SK-N-SH treated with all-trans-retinoic acid at 6 μM for 48 hours (cell line): ENCODE data around the gene KCNC3.

Experiments
- ATAC-seq: fragments of 200-7000 bp; cut with Tn5 transposase; 3 replicates; pipeline ENCODE4 v1.9.1; 2020; ENCODE audit warnings: mild to moderate bottlenecking, moderate library complexity
- ARNTL ChIP-seq: fragments of 450-650 bp; formaldehyde crosslinking; IDR thresholded peaks from 2 replicates; pipeline ENCODE4 v1.5.0; 2020; ENCODE audit warnings: low read depth, mild to moderate bottlenecking, moderate library complexity, borderline replicate concordance
- CREB5 ChIP-seq: fragments of 250-450 bp; sonication (Bioruptor Pico); IDR thresholded peaks from 2 replicates; pipeline ENCODE4 v1.5.1; 2020; ENCODE audit warnings: low read depth, mild to moderate bottlenecking, moderate library complexity
- CSDC2 ChIP-seq: fragments of 250-450 bp; sonication (Bioruptor Pico); IDR thresholded peaks from 2 replicates; pipeline ENCODE4 v1.5.0; 2020; ENCODE audit warnings: mild to moderate bottlenecking, moderate library complexity
- GLIS3 ChIP-seq: fragments of 250-450 bp; sonication (Bioruptor Pico); IDR thresholded peaks from 2 replicates; pipeline ENCODE4 v1.5.0; 2020; ENCODE audit warnings: mild to moderate bottlenecking, moderate library complexity
- ISL1 ChIP-seq: fragments of 250-450 bp; sonication (Bioruptor Pico); IDR thresholded peaks from 2 replicates; pipeline ENCODE4 v2.1.2; 2022; ENCODE audit warnings: mild to moderate bottlenecking, moderate library complexity
- OSR1 ChIP-seq: fragments of 250-450 bp; sonication (Bioruptor Pico); IDR thresholded peaks from 2 replicates; pipeline ENCODE4 v1.8.0; 2022; ENCODE audit warnings: moderate library complexity, mild to moderate bottlenecking, inconsistent platforms
- PATZ1 ChIP-seq: fragments of 250-450 bp; sonication (Bioruptor Pico); IDR thresholded peaks from 2 replicates; pipeline ENCODE4 v1.8.0; 2020; ENCODE audit warnings: mild to moderate bottlenecking, moderate library complexity, borderline replicate concordance
- POU6F1 ChIP-seq: fragments of 250-450 bp; sonication (Bioruptor Pico); IDR thresholded peaks from 2 replicates; pipeline ENCODE4 v1.8.0; 2021; ENCODE audit warnings: low read depth, mild to moderate bottlenecking, moderate library complexity, borderline replicate concordance
- PPARA ChIP-seq: fragments of 250-450 bp; sonication (Bioruptor Pico); IDR thresholded peaks from 2 replicates; pipeline ENCODE4 v1.5.0; 2020; ENCODE audit warnings: mild to moderate bottlenecking, borderline replicate concordance
- RARB ChIP-seq: fragments of 250-450 bp; sonication (Bioruptor Pico); IDR thresholded peaks from 2 replicates; pipeline ENCODE4 v1.8.0; 2021; ENCODE audit warnings: mild to moderate bottlenecking, moderate library complexity
- SNAI2 ChIP-seq: fragments of 250-450 bp; sonication (Bioruptor Pico); IDR thresholded peaks from 2 replicates; pipeline ENCODE4 v1.5.0; 2020; ENCODE audit warnings: mild to moderate bottlenecking, moderate library complexity
- TOX ChIP-seq: fragments of 250-450 bp; sonication (Bioruptor Pico); IDR thresholded peaks from 2 replicates; pipeline ENCODE4 v1.8.0; 2021; ENCODE audit warnings: mild to moderate bottlenecking, moderate library complexity, borderline replicate concordance
- TSHZ2 ChIP-seq: fragments of 250-450 bp; sonication (Bioruptor Pico); IDR thresholded peaks from 2 replicates; pipeline ENCODE4 v1.5.0; 2020; ENCODE audit warnings: mild to moderate bottlenecking, moderate library complexity
- ZC3H10 ChIP-seq: fragments of 250-450 bp; sonication (Bioruptor Pico); IDR thresholded peaks from 2 replicates; pipeline ENCODE4 v1.5.1; 2021; ENCODE audit warnings: mild to moderate bottlenecking, moderate library complexity
- ZFP3 ChIP-seq: fragments of 250-450 bp; sonication (Bioruptor Pico); IDR thresholded peaks from 2 replicates; pipeline ENCODE4 v1.5.0; 2020; ENCODE audit warnings: mild to moderate bottlenecking, moderate library complexity
- ZFP30 ChIP-seq: fragments of 450-650 bp; formaldehyde crosslinking; IDR thresholded peaks from 2 replicates; pipeline ENCODE4 v1.5.0; 2022; ENCODE audit warnings: mild to moderate bottlenecking, moderate library complexity
- ZNF565 ChIP-seq: fragments of 450-650 bp; formaldehyde crosslinking; conservative IDR thresholded peaks from 2 replicates; pipeline ENCODE4 v1.5.0; 2020; ENCODE audit warnings: low read depth, mild to moderate bottlenecking, moderate library complexity
- ZNF8 ChIP-seq: fragments of 450-650 bp; formaldehyde crosslinking; IDR thresholded peaks from 2 replicates; pipeline ENCODE4 v1.5.0; 2020; ENCODE audit warnings: mild to moderate bottlenecking, moderate library complexity

The KCNC3 gene

GRCh38 chr19:50368649-50369570, 39.7 kb upstream of the KCNC3 start:
- TF ChIP-seq PPARA (no peak), SNAI2 (no peak), POU6F1 (CRISPR knock-in tag) (no peak), PATZ1 (no peak)
- TF ChIP-seq, all 23 proteins: peak for 0
- ATAC-seq, result peak; percentile 95

GRCh38 chr19:50365434-50366306, 36.5 kb upstream of the KCNC3 start, which contains the start of gene NAPSA:
TSS of gene NAPSA (minus strand) at chr19:50365639. CDS start at chr19:50365621, 18 bp downstream.
- ATAC-seq, result no peak
- TF ChIP-seq RARB (no peak), ZNF8 (no peak), TOX (CRISPR knock-in tag) (no peak), OSR1 (no peak), ZFP30 (CRISPR knock-in tag) (no peak), PPARA (no peak)

DNA sequence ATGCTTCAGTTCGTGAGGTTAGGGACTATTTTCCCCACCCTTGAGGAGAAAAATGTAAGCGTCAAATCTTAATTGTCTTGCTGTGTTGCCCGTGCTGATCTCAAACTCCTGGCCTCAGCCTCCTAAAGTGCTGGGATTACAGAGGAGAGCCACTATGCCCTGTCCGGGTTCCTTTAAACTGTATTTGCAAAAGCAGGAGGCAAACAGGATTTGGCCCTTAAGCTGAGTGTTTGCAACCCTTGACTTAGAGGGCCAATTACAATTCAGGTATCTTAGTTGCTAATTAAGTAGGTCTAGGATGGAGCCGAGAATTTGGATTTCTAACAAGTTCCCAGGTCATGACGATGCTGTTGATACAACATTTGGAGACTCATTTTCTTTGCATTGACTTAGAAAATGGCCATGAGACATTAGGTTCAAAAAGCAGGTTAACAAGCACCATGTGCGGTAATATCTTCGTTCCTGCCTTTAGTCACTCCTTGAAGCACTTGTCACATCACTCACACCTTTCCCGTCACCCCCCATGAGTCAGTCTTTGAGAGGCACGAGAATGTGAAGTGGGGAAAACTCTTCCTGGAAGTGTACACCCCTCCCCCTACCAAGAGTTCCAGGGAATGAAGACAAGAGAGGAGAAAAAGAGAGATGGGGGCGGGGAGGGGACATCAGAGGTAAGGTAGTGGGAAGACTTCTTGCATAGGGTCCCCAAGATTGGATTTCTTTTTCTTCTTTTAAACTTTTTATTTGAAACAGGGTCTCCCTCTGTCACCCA, 33.7 kb upstream of the KCNC3 start:
- TF ChIP-seq TOX (CRISPR knock-in tag) (no peak), CSDC2 (CRISPR knock-in tag) (no peak), OSR1 (no peak), GLIS3 (no peak), ZNF565 (CRISPR knock-in tag) (no peak), PATZ1 (no peak), PPARA (no peak), ZFP3 (CRISPR knock-in tag) (no peak), ISL1 (CRISPR knock-in tag) (no peak), TSHZ2 (CRISPR knock-in tag) (no peak), CREB5 (CRISPR knock-in tag) (no peak), ZC3H10 (CRISPR knock-in tag) (no peak), ARNTL (no peak), RARB (no peak), SNAI2 (no peak)
- no peak for ATAC-seq
